Vagina (tissue), 2 donors: ENCODE data around the gene SURF4.

ENCODE experiments used
- POLR2A ChIP-seq, 2 donors: fragments of 450-650 bp; IDR thresholded peaks; one replicate each; pipeline ENCODE4 v1.6.1; 2017; ENCODE audit warnings: antibody characterized with exemption in 2 of 2, mild to moderate bottlenecking in 2 of 2, moderate library complexity in 2 of 2
- POLR2AphosphoS5 ChIP-seq, 2 donors: sonication (generic); formaldehyde crosslinking; IDR thresholded peaks; one replicate each; pipeline ENCODE4 v1.9.0; 2017; ENCODE audit warnings: antibody characterized with exemption in 2 of 2, mild to moderate bottlenecking in 2 of 2, low read depth in 1 of 2; ENCODE audit not compliant: insufficient read depth in 1 of 2

DNA sequence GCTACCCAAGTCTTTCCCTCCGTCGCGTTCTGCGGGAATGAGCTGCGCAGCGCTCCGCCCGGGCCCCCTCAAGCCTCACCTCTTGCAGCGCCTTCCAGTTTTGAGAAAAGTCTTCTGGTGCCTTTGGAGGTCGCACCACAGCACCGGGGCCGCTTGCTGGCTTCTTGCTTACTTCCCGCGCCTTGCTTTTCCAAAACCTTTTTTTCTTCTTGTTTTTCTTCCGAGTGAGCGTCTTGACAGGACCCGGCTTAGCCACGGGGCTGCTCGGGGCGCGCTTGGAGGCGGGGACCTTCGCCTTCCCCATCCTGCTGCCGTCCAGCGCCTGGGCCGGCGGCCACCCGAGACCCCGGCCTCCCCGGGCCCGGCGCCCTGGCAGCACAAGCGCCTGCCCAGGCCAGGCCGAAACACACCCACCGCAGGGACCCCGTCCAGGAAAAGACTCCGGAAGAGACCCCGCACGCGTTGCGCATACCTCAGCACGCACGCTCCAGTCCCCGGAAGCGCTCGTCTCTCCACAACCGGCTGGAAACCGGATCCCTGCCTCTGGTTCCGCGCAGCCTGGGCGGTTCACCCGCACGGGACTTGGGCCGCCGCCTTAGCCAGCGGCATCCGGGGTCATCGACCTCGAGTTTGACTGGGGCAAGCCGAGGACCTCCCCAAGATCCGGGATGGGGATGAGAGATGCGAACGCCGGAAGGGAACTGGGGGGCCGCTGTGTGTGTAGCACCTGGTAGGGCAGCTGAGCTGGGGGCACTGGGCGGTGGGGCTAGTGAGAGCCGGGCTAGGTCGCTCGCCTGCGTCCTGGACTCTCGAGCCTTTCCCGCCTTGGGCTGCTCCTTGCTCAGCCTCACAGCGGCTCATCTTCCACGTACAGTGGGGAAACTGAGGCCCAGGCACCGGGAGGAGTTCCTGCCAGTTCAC, 41.9 kb upstream of the SURF4 start, which contains the start of gene REXO4:
- peak in 1 of 2 donors; percentile 85 for TF ChIP-seq POLR2AphosphoS5 (IDR thresholded peaks at IDR 0.05; ENCODE audit: insufficient read depth in 1 of 2, low read depth in 1 of 2)
- peak in 1 of 2 donors; percentile 13 for TF ChIP-seq POLR2A (IDR thresholded peaks at IDR 0.05)
